ENCODE measurements around the gene BEND3.

BEND3 gene

DNA sequence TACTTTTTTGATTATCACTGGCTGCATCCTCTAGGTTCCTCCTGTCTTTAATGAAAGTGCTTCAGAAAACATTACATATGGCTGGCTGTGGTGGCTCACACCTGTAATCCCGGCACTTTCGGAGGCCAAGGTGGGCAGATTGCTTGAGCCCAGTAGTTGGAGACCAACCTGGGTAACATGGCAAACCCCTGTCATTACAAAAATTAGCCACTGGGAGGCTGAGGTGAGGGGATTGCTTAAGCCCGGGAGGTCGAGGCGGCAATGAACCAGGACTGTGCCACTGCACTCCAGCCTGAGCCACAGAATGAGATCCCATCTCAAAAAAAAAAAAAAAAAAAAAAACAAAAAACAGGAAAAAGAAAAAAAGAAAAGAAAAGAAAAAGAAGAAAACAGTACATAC lies 35.3 kb downstream of the BEND3 start:
- no peak for DNase-seq

DNA sequence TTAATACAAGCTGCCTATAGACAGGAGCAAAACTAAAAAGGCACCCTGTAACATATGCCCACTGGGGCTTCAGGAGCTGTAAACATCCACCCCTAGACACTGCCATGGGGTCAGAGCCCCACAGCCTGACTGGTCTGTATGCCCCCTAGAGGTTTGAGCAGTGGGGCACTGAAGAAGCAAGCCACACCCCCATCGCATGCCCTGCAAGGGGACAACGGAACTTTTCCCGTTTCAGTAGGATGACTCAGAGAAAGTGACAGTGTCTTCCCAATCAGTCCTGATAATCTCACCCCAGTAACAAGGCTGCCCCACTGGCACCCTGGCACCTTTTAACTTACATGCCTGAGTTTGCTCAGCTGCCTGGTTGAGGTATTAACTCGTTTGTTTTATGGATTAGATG lies 35.9 kb downstream of the BEND3 start:
- no peak for DNase-seq

- DNase-seq = no peak
These were observed 37.6 kb downstream of the BEND3 start for GRCh38 chr6:107077710-107078109.

GRCh38 chr6:107075951-107076381 lies 39.3 kb downstream of the BEND3 start:
- DNase-seq = no peak

GRCh38 chr6:107070686-107071085 lies 44.6 kb downstream of the BEND3 start:
- DNase-seq = no peak

DNA sequence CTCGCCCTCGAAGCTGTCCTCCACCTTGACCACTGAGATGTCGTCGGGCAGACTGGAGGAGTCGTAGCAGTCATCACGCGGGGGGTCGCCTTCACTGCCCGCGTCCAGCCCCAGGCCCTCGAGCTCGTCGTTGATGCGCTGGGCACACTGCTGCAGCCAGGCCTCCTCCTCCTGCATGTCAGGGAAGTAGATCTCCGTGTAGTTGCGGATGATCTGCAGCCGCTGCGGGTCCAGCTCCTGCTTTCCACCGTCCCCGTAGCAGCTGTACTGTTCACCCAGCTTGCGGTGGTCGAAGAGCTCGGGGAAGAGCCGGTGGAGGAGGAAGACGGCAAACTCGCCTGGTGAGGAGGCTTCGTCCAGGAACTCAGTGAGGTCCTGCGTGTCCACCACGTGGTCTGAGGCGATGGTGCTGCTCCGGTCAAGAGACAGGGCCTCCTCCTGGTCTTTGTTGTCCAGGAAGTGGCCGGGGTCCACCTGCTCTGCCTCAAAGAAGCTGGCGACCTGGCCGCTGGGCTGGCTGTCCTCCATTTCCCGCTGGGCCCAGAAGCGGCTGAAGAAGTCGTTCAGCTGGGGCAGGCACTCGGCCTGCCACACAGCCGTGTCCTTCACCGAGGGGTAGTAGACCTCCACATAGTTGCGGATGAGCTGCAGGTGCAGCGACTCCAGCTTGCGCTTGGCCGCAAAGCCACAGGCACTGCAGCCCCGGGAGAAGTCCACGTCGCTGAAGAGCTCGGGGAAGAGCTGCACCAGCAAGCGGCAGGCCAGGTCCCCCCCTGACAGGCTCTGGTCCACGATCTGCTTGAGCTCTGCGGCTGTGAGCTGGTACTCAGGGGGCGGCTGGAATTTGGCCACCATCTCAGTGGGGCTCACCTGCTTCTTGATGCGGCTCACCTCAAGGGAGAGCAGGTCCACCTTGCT lies 45.4 kb downstream of the BEND3 start:
- DNase-seq = no peak

- DNase-seq = no peak
These were observed 46.4 kb downstream of the BEND3 start for GRCh38 chr6:107068691-107069630.

DNA sequence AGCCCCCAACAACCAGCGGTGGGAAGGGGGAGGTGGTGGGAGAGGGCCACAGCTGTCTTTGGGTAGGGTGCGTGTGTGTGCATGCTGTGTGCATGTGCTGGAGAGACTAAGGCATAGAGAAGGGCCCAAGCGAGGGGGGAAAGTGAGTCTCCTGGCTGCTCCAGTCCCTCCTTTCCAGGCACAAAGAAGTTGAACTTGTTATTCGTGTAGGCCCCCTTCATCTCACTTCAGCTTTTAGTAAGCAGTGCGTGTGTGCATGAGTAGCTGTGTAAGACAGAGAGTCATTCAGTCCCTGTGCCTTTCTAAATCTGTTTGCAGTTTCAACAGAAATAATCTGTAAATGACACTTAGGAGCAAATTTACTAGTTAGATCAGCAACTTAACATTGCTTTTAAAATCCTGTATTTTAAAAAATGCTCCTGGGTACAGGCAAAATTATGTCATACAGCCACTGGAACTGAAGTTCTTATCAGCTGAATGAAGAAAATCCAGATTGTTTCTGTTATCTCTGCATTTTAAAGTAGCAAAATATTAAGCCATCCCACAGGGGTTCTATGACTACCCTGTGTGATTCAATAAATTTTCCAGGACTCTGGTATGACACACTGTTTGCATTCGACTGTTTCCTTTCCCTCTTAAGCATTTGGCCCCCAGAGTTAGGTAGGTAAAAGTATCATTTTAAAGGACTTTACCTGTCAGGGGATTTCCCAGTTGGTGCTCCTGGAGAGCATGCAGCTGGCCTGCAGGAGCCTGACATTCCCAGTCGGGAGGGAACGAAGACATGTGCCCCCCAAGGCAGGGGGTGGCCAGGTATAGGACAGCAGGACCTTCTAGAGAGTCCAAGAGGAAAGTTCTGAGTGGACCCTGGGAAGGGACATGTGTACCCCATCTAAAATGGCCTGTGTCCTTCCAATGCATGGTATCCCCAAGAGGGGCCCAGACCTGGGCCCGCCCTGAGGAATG lies 48.3 kb downstream of the BEND3 start:
- DNase-seq = no peak

DNA sequence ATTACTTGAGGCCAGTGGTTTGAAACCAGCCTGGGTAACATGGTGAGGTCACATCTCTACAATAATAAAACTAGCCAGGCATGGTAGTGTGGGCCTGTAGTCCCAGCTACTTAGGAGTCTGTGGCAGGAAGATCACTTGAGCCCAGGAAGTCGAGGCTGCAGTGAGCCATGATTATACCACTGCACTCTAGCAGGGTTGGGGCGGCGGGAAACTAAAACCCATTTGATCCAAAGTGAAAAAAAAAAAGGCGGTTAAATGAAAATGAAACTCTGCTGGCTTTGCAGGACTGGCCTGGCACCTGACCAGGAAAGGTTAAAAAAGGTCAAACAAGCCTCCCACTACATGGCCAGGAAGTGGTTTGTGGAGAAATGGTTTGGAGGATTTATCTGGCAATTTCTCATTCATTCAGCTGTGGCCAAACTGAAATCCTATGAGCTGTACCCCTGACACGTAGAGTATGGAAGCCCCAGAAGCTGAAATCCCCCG lies 50.7 kb downstream of the BEND3 start:
- DNase-seq = peak; percentile 87

GRCh38 chr6:107062691-107063090 lies 52.6 kb downstream of the BEND3 start:
- DNase-seq = no peak

DNA sequence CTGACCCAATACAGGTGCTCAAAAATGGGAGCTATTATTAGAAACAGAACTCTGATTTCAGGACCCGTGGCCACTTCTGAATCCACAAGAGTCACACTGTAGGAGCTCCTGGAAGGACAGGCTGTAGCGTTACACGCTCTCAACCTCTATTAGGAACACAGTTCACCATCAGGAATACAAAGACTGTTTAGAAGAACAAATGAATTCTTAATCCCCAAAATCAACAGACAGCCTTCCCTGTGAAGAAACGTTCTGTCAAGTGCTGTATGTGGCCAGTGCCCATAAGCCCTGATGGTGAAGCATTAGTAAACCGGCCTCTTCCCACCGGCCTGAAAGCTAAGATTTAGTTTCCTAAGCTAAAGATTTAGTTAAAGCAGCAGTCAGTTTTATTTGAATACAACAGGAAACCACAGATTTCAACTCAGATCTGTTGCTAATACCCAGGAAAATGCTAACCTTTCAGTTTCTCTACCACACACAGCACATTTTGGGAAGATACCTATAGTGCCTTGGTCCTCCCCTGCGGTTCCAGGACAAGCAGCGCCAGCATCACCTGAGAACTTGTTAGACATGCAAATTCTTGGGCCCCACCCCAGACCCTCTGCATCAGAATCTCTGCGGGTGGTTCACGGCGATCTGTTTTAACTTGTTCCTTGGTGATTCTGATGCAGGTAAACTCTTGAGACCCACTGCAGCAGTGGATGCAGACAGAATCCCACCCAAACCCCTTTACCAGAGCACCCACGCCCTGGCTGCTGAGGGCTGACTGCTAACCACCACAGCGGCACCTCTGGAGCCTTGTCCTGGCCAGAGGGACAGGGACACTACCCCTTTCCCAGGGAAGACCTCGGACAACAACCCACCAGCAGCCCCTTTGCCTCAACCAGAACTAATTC lies 53.9 kb downstream of the BEND3 start:
- no peak for DNase-seq

DNA sequence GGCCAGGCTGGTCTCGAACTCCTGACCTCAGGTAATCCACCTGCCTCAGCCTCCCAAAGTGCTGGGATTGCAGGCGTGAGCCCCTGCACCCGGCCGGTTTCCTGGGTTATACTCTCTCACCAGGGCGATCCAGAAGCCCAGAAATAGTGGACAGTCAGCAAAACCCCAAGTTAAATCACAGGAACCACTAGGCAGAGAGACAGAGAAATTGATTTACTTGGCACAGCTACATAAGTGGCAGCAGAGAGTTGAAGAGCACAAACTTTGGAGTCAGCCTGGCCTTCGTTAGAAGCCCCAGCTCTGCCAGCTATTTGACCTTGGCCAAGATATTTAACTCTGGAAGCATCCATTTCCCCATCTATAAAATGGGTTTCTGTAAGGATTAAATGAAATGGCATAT lies 54.6 kb downstream of the BEND3 start:
- DNase-seq = no peak

DNA sequence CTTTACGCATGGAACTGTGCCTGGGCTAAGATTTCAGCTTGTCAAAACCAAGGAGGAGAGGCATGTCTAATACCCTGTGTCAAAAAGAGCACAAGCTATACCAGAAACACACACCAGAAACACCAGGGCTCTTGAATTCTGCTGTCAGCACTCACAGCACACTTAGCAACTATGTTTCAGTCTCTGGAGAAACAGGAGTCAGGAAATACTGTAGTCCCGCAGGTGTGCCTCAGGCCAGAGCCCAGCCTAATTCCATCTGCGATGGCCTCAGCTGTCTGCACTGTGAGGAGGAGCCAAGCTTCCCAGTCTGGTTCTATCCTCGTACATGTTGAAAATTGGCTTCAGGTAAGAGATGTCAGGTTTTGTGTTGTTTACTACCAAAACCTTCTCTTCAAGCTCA lies 55.7 kb downstream of the BEND3 start:
- DNase-seq = no peak

DNA sequence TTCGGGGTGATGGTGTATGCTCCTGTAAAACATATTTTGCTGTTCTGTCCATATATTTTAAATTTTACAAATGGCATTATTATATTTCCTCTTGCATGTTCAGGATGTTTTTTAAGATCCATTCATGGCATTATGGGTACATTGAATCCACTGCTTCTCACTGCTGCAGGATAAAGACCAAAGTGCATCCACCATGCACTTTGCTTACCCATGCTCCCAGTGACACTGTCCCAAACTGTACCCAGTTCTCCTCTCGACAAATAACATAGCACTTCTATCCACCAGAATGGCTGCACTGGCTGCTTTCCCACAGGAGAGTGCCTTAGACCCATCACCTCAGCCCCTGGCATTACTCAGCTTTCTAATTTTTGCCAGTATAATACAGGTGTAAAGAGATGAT lies 57.6 kb downstream of the BEND3 start:
- DNase-seq = no peak

DNA sequence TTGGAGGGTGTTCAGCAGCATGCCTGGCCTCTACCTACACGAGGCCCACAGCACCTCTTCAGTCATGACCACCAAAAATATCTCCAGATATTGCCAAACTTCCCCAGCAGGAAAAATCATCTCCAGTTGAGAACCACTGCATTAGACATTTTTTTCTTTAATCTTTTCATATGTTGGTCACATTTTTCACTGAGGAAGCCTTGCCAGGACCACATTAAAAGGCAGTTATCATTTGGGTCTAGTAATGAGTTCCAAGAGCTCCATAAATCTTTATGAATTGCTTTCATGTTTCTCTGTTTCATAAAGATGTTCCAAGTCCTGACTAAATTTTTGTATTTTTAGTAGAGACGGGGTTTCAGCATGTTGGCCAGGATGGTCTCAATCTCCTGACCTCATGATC lies 58.5 kb downstream of the BEND3 start:
- DNase-seq = no peak

GRCh38 chr6:107047807-107048206 lies 67.5 kb downstream of the BEND3 start:
- no peak for DNase-seq

DNA sequence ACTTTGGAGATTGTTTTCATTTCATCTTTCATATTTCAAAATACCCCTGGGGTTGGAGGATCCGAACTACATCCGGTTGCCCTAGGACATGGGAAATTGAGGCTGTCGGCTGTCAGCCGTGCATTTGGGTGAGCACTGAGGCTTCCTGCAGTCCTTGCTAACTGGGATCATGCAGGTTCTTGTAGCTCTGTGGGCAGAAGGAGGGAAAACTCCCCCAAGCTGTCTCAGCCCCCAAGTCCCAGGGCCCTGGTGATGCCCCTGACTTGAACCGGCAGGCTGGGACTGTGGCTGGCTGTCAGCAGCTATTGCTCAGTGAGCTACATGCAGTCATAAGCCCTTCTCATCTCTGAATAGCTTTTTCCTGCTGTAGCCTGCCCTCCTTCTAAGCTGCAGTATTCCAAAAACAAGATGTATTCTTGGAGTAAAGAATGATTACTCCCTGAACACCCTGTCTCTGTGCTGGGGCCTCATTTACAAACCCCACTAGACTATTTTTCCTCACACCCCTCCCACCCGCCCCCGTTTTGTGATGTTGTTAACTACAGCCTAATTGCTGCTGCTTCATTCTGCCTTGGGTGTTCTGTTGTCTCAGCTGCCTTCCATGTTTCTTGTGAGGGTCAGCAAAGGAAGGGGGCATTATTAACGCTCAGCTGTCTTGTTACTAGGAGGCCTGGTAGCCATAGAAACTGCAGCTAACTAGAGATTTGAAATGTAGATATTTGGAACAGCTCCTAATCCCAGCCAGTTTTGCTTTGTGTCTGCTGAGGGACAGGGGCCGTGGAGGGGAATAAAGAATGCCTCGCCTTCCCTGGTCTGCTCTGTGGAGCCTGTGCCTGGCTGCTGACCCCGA lies 69.3 kb downstream of the BEND3 start:
- no peak for DNase-seq

GRCh38 chr6:107033126-107033525 lies 82.2 kb downstream of the BEND3 start:
- DNase-seq = no peak

DNA sequence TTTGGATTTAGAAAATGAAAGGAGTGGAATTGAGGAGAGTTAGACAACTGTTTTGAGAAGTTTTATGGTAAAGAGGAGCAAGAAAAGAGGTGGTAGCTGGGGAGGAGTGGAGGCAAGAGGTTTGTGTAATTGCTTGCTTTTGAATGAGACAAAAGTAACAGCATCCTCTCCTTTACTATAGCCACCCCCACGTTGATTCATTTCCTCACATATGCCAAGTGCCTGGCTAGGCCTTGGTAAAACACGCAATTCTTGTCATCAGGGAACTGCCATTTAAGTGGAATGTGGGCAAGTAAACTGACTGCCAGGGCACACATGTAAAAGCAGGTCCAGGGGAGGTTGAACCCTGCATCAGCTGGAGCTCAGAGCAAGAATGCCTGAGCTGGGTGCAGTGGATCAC lies 83.3 kb downstream of the BEND3 start:
- no peak for DNase-seq

- DNase-seq = no peak
These were observed 85.2 kb downstream of the BEND3 start for GRCh38 chr6:107030151-107030550.
